Measurements from ENCODE around the gene ZNF536. TPM values are rescaled to one million over a fixed set of nuclear protein-coding genes. Genes with fewer than 3 reads are reported as not detected.
A peak's percentile ranks its signal among the peaks of the same experiment; 100 is the strongest.
"Not testable (repeated sequence)": the region's sequence is repeated elsewhere in the genome, so short reads cannot be mapped to it uniquely, and the experiment has no call there.

ZNF536 gene
- total RNA-seq, 2 donors from 2014 or later: not detected

- Mint-ChIP-seq H3K27ac (no peak overlapping the region), H3K36me3 (no peaks in the 10 kb centered on the region), H3K9me3 (no peaks in the 10 kb centered on the region)
- no peak for ATAC-seq
- no peak for DNase-seq (ENCODE audit: low spot score in 2 of 2)
Observed at GRCh38 chr19:30391554-30392551, 19.7 kb downstream of the ZNF536 start.

GRCh38 chr19:30393046-30393445, 20.9 kb downstream of the ZNF536 start:
- ATAC-seq (peak; percentile 29 to 79), DNase-seq (ENCODE audit: low spot score in 2 of 2) (no peak)
- no peaks in the 10 kb centered on the region for H3K36me3 Mint-ChIP-seq
- no peaks in the 10 kb centered on the region for H3K9me3 Mint-ChIP-seq
- H3K27ac Mint-ChIP-seq: no peak overlapping the region

- DNase-seq (ENCODE audit: low spot score in 2 of 2) (no peak), ATAC-seq (no peak)
- H3K9me3 Mint-ChIP-seq: no peaks in the 10 kb centered on the region
- no peaks in the 10 kb centered on the region for H3K36me3 Mint-ChIP-seq
- H3K27ac Mint-ChIP-seq: peak overlapping the region in 1 of 2 donors; percentile 15
Observed at GRCh38 chr19:30393729-30394480, 21.7 kb downstream of the ZNF536 start.

- no peak for ATAC-seq
- no peak for DNase-seq (ENCODE audit: low spot score in 2 of 2)
- no peaks in the 10 kb centered on the region for H3K9me3 Mint-ChIP-seq
- no peak overlapping the region for H3K27ac Mint-ChIP-seq
- no peaks in the 10 kb centered on the region for H3K36me3 Mint-ChIP-seq
Observed at GRCh38 chr19:30394481-30395151, 22.4 kb downstream of the ZNF536 start.

GRCh38 chr19:30395283-30395682, 23.1 kb downstream of the ZNF536 start:
- no peaks in the 10 kb centered on the region for H3K9me3 Mint-ChIP-seq
- DNase-seq (ENCODE audit: low spot score in 2 of 2): no peak
- no peak for ATAC-seq
- H3K36me3 Mint-ChIP-seq: no peaks in the 10 kb centered on the region
- H3K27ac Mint-ChIP-seq: no peak overlapping the region

GRCh38 chr19:30398539-30398938, 26.4 kb downstream of the ZNF536 start:
- not testable (repeated sequence) for H3K27ac Mint-ChIP-seq; DNase-seq (ENCODE audit: low spot score in 2 of 2); H3K36me3 Mint-ChIP-seq; H3K9me3 Mint-ChIP-seq; ATAC-seq

- no peaks in the 10 kb centered on the region for H3K36me3 Mint-ChIP-seq
- H3K27ac Mint-ChIP-seq: no peak overlapping the region
- ATAC-seq (no peak), DNase-seq (ENCODE audit: low spot score in 2 of 2) (no peak)
- no peaks in the 10 kb centered on the region for H3K9me3 Mint-ChIP-seq
Observed at GRCh38 chr19:30401956-30402355, 29.8 kb downstream of the ZNF536 start.

GRCh38 chr19:30402436-30403202, 30.4 kb downstream of the ZNF536 start:
- no peaks in the 10 kb centered on the region for H3K9me3 Mint-ChIP-seq
- ATAC-seq (no peak), DNase-seq (ENCODE audit: low spot score in 2 of 2) (no peak)
- no peak overlapping the region for H3K27ac Mint-ChIP-seq
- H3K36me3 Mint-ChIP-seq: no peaks in the 10 kb centered on the region

- DNase-seq (ENCODE audit: low spot score in 2 of 2) (no peak), ATAC-seq (no peak)
- H3K27ac Mint-ChIP-seq: no peak overlapping the region
- H3K9me3 Mint-ChIP-seq: no peaks in the 10 kb centered on the region
- H3K36me3 Mint-ChIP-seq: no peaks in the 10 kb centered on the region
Observed at GRCh38 chr19:30403203-30403985, 31.2 kb downstream of the ZNF536 start.

GRCh38 chr19:30406220-30407067, 34.3 kb downstream of the ZNF536 start:
- Mint-ChIP-seq H3K36me3 (no peaks in the 10 kb centered on the region), H3K27ac (no peak overlapping the region), H3K9me3 (no peaks in the 10 kb centered on the region)
- DNase-seq (ENCODE audit: low spot score in 2 of 2) (no peak), ATAC-seq (no peak)

- Mint-ChIP-seq H3K27ac (no peak overlapping the region), H3K36me3 (no peaks in the 10 kb centered on the region)
- no peak for ATAC-seq
Observed at GRCh38 chr19:30407068-30407709, 35.0 kb downstream of the ZNF536 start.

GRCh38 chr19:30408734-30409301, 36.6 kb downstream of the ZNF536 start:
- Mint-ChIP-seq H3K27ac (no peak overlapping the region), H3K36me3 (no peaks in the 10 kb centered on the region), H3K9me3 (no peaks in the 10 kb centered on the region)
- ATAC-seq (no peak), DNase-seq (ENCODE audit: low spot score in 2 of 2) (no peak)

More at GRCh38 chr19:30407068-30407709, 35.0 kb downstream of the ZNF536 start:
- H3K9me3 Mint-ChIP-seq: no peaks in the 10 kb centered on the region
- no peak for DNase-seq (ENCODE audit: low spot score in 2 of 2)

- ATAC-seq: no peak
- H3K27ac Mint-ChIP-seq: no peak overlapping the region
Observed at GRCh38 chr19:30411714-30412113, 39.5 kb downstream of the ZNF536 start.

GRCh38 chr19:30416375-30416774, 44.2 kb downstream of the ZNF536 start:
- no peak overlapping the region for H3K27ac Mint-ChIP-seq
- no peak for DNase-seq (ENCODE audit: low spot score in 2 of 2)
- peaks cover 0 to 5% of the 10 kb centered on the region in 2 donors for H3K9me3 Mint-ChIP-seq
- no peaks in the 10 kb centered on the region for H3K36me3 Mint-ChIP-seq
- ATAC-seq: no peak

More at GRCh38 chr19:30411714-30412113, 39.5 kb downstream of the ZNF536 start:
- Mint-ChIP-seq H3K9me3 (peaks cover 0 to 5% of the 10 kb centered on the region in 2 donors), H3K36me3 (no peaks in the 10 kb centered on the region)
- DNase-seq (ENCODE audit: low spot score in 2 of 2): no peak
